AG08396 (cell line): ENCODE measurements around the gene SKIL.
"Not testable (repeated sequence)": the region's sequence is repeated elsewhere in the genome, so short reads cannot be mapped to it uniquely, and the experiment has no call there.

Experiments used
- DNase-seq: peaks from one replicate; pipeline ENCODE4 v3.0.0; 2012; ENCODE audit warnings: low spot score, mixed read lengths

SKIL gene, protein sequence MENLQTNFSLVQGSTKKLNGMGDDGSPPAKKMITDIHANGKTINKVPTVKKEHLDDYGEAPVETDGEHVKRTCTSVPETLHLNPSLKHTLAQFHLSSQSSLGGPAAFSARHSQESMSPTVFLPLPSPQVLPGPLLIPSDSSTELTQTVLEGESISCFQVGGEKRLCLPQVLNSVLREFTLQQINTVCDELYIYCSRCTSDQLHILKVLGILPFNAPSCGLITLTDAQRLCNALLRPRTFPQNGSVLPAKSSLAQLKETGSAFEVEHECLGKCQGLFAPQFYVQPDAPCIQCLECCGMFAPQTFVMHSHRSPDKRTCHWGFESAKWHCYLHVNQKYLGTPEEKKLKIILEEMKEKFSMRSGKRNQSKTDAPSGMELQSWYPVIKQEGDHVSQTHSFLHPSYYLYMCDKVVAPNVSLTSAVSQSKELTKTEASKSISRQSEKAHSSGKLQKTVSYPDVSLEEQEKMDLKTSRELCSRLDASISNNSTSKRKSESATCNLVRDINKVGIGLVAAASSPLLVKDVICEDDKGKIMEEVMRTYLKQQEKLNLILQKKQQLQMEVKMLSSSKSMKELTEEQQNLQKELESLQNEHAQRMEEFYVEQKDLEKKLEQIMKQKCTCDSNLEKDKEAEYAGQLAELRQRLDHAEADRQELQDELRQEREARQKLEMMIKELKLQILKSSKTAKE

DNA sequence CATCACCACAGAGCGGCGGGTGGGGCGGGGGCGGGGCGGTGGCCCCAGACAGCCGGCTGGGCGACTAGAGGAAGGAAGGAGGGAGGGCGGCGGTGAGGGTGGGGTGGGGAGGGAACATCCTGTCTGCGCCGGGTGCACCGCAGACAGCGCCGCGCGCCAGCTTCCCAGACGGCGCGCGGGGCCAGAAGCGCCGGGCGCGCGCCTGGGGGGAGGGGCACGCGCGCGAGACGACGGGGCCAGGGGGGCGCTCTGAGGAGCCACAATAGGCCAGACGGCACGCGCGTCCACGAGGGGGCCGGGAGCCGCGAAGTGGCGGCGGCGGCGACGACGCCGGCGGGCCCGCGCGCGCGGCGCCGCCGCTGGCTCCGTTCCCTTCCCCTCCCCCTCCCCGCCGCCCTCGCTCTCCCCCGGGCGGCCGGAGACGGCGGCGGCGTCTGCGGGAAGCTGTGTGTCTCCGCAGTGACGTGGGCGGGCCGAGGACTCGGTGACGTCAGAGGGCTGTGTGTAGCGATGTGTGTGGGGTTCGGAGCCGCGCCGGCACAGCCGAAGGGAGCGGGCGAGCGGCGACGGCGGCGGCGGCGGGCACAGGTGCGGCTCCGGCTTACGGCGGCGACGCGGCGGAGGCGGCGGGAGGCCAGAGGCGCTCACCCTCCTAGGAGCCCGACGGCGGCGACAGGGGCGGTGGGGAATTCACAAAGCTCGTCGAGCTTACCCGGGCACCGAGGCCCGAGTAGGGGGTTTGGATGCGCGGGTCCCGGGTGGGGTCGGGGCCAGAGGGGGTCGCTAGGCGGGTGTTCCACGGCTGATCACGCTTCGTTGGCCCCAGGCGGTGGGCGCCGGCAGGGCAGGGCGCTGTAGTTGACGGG, at the start of gene SKIL:
Gene SKIL (plus strand): TSS at position 540 of the 866 bp plus-strand sequence. CDS start 2,617 bp downstream, outside the sequence.
- DNase-seq = peak; percentile 93

DNA sequence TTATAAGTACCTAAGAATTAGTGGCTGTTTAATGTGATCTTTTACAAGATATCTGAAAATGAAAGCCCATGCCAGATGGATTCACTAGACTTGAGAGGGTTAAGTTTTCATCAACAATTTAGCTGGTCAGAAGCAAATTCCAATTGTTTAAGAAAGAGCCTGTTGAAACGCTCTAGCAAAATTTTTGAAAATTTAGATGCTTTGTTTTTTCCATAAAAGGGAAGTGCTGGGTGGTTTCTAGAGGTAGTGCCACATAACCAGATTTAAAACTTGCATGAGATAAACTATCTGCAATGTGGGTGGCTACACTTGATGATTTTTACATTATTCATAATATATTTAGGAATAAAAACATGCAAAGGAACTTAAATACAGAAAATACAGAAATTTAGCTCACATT, 48.5 kb upstream of the SKIL start:
- no peak for DNase-seq

DNA sequence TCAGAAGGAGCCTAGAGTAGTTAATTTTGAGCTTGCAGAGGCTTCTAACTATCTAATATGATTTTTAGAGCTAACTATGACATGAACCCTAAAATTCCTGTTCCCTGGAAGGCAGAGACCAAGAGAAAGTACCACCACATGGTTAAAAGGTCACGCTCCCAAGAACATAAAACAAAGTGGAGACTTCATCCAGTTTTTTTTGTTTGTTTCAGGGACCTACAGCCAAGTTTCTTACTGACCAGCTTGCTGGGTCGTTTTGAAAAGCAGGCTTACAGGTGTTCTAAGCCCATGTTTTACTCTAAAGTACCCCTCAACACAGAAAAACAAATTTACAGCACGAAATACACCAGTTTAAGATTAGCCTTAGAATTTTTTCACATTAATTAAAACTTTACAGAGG, 39.6 kb upstream of the SKIL start:
- no peak for DNase-seq

DNA sequence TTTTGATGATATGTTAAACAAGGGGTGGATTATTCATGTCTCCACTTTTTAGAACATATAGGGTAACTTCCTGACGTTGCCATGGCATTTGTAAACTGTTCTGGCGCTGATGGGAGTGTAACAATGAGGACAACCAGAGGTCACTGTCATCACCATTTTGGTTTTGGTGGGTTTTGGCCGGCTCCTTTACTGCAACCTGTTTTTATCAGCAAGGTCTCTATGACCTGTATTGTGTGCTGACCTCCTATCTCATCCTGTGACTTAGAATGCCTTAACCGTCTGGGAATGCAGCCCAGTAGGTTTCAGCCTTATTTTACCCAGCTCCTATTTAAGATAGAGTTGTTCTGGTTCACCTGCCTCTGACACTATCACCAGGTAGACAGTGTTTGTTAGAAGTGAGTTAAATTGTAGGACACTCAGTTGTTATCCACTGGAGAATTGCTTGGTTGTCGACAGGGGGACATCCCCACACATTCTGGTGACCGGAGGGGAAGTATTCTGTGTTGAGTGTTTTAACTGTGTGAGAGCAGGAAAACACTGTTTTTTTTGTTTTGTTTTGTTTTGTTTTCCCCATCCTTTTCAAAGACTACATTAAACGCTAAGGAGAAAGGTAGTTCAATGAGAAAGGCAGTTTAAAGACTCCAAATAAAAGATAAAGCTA, 36.9 kb upstream of the SKIL start:
- no peak for DNase-seq

DNA sequence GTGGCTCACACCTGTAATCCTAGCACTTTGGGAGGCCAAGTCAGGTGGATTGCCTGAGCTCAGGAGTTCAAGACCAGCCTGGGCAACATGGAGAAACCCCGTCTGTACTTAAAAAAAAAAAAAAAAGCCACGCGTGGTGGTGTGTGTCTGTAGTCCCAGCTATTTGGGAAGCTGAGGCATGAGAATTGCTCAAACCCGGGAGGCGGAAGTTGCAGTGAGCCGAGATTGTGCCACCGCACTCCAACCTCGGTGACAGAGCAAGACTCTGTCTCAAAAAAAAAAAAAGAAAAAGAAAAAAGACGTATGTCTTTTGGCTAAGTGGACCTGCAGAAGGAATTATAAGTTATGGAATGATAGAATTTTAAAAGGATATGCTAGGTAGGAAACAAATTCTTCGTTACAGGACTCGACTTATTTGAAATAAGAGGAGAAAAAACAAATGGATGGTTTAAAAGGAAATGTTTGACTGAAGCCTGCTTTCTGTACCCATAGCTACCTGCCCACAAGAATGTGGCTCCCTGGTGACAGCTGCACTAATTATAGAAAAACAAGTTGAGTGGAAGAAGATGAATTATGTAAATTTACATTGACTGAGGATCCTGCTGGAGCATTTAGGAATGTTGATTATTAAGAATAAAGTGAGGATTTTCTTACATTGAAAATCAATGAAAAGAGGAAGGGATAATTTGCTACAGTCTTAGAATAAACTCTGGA, 36.0 kb upstream of the SKIL start:
- DNase-seq = no peak

DNA sequence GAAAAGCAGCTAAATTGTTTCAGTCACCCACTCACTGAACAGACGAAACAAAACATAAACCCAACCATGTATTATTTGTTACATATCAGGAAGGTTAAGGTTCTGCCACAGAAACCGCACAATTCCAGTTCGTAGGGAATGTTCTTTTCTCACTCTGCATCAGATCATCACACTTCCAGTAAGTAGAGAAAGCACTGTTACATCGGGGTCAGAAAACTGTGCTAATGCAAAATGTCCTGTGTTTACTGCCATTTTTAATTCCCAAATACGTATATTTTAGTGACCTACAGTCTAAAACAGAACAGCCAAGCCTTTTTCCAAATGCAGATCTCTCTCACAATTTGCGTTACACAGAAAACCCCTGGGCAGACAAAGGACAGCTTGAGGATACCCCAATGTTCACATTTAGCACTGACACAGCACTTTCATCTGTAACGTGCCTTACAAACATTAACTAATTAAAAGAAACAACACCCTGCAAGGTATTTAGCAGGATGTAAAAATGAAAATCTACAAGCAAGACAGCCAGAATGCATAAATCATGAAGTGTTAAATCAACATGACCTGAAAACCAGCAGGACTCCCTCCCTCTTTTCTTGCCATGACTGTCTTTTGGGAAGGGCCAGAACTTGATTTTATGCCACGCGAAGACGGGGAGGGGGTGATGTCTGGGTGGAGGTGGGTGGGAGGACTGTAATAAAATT, 34.8 kb upstream of the SKIL start:
- DNase-seq = no peak

DNA sequence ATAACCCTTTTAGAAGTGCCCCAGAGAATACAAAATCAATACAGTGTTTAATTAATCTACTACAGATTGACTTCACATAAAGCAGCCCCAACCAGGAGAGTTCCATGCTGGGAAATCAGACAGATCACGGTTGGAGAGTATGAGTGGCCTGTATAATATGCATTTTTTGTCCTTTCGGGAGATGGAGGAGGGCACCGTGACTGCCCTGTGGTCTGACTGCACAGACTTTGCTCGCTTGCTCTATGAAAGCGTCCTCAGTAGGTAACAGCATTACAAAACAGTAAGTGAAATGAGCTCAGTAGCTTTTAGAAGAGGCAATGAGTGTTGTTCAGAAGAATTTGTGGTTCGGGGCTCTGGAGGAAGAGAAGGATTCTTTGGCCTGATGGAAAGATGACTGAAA, 34.2 kb upstream of the SKIL start:
- no peak for DNase-seq

DNA sequence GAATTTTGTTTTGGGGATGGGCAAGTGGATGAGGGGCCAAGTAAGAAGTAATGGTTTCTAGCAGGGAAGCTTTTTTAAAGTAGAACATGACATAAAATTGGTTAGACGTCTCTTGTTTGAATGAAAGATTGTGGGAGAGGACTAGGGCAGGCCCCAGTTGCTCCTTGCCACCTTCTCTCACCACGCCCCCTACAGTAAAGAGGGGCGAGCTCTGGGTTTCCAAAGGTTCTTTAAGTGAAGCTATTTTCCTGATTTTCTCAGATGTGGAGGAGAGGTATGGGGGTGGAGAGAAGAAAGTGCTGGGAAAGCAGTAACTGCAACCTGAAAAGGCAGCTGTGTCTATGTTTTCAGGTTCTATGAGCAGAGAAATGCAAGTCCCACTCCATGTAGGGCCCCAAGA, 32.6 kb upstream of the SKIL start:
- DNase-seq = no peak

DNA sequence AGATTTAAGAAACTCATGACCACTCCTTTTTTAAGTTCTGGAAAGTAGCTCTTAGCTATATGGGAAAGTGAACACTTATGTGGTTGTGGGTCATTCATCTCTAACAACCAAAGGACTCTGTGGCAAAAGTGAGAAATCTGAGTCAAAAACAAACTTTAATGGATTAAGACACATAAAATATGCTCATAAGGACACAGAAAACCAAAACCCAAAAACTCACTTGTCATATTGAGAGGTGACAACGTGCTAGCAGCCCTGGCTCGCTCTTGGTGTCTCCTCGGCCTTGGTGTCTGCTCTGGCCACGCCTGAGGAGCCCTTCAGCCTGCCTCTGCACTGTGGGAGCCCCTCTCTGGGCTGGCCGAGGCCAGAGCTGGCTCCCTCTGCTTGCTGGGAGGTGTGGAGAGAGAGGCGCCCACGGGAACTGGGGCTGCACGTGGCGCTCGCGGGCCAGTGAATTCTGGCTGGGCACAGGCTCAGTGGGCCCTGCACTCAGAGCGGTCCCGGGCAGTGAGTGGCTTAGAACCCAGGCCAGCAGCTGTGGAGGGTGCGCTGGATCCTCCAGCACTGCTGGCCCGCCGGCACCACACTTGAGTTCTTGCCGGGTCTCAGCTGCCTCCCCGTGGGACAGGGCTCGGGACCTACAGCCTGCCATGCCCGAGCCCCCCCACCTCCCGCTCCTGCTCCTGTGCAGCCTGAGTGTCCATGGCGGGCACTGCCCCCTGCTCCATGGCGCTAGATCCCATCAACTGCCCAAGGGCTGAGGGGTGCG, 30.3 kb upstream of the SKIL start:
- no peak for DNase-seq

DNA sequence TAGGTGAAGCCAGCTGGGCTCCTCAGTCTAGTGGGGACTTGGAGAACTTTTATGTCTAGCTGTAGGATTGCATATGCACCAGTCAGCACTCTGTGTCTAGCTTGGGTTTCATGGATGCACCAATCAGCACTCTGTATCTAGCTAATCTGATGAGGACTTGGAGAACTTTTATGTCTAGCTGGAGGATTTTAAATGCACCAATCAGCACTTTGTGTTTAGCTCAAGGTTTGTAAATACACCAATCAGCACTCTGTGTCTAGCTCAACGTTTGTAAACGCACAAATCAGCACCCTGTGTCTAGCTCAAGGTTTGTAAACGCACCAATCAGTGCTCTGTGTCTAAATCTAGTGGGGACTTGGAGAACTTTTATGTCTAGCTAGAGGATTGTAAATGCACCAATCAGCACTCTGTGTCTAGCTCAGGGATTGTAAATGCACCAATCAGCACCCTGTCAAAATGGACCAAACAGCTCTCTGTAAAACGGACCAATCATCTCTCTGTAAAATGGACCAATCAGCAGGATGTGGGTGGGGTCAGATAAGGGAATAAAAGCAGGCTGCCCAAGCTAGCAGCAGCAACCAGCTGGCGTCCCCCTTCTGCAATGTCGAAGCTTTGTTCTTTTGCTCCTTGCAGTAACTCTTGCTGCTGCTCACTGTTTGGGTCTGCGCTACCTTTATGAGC, 29.5 kb upstream of the SKIL start:
- not testable (repeated sequence) for DNase-seq

DNA sequence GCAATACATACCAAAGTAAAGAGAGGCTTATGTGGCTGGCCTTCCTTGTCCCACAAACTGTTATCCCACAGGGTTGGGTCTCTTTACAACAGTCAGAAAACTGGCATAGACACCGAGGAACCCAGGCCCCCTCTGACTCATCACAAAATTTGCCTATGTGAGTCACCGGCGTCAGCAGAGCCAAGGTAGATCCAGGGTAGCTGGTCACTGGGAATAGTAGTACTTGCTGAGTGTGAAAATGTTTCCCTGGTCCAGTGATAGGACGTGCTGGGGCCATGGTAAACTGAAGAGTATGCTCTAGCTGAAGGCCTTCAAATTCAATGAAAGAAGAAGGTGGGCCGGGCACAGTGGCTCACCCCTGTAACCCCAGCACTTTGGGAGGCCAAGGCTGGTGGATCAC, 27.1 kb upstream of the SKIL start:
- peak; percentile 29 for DNase-seq

DNA sequence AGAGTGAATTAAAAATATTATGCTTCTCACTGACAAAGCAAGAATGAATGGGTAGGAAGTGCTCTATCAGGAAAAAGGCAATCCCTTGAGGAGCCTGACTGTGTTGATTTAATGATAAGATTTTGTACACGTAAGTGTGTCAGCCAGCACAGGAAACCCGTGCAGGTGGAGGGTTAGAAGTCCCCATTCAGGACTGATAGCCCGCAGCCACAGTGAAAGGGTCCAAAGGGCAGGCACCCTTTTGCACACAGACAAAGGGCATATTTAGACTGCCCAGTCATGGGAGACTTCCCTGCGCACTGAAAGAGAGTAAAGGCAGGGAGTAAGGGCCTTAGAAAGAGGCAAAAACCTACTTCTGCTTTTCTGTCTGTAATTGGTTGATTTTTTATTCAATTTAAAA, 26.4 kb upstream of the SKIL start:
- no peak for DNase-seq

DNA sequence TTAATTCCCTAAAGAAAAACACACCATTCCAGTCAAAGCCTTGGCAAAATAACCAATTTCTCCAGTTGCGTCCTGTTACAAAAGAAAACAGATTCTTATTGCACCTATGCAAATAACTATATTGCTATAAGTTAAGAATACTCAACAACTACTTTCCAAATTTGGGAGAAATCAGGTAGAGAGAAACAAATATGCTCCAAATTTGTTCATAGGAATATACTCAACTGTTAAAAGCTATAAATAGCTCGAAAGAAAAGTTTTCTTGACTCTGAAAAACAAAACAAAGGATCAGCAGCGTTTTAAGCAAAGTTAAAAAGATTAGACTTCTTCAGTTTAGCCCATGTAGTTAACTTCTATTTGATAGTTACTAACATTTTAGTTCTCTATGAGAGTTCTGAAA, 20.1 kb upstream of the SKIL start:
- DNase-seq = no peak

DNA sequence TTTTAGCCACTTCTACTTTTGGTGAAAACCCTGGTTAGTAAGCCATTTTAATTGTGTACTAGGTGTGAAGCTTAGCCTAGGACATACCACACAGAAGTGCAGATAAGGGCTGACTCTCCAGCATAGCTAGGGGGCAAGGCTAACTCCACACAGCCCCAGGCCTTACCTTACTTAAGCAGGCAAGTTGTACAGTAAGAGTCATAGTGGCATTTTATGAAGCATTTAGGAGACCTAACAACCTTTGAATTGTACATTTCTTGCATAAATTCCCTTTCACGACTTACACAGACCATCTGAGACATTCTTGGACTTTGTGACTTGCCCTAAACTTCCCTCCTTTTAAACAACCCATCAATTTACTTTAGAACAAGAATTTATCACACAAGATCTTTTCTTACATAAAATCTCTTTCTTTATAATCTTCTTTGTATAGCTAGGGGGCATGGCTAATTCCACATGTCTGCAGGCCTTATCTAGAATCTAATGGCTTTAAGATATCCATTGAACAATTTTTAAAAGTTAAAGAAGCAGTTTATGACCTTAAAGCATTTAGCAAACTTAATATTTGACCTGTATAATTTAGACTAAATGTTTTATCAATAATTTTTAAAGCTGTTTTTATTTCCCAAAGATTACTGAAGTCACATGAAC, 18.7 kb upstream of the SKIL start:
- no peak for DNase-seq

DNA sequence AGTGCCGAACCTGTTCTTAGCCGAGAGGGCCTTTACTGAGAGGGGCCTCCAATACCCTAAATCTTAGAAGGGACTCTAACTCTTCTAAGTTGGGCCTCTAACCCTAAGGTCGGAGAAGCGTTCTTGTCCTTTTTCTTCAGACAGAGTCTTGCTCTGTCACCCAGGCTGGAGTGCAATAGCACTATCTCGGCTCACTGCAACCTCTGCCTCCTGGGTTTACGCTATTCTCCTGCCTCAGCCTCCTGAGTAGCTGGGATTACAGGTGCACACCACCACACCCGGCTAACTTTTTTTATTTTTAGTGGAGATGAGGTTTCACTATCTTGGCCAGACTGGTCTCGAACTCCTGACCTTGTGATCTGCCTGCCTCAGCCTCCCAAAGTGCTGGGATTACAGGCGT, 15.2 kb upstream of the SKIL start:
- DNase-seq = not testable (repeated sequence)

DNA sequence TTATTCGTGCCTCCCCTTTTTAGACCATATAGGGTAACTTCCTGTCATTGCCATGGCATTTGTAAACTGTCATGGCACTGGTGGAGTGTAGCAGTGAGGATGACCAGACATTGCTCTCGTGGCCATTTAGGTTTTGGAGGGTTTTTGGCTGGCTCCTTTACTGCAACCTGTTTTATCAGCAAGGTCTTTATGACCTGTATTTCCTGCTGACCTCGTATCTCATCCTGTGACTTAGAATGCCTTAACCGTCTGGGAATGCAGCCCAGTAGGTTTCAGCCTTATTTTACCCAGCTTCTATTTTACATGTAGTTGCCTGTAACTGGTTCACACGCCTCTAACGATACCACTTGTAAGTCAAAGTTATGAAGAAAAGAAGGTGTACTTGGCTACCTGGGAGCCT, 13.7 kb upstream of the SKIL start:
- DNase-seq = not testable (repeated sequence)

DNA sequence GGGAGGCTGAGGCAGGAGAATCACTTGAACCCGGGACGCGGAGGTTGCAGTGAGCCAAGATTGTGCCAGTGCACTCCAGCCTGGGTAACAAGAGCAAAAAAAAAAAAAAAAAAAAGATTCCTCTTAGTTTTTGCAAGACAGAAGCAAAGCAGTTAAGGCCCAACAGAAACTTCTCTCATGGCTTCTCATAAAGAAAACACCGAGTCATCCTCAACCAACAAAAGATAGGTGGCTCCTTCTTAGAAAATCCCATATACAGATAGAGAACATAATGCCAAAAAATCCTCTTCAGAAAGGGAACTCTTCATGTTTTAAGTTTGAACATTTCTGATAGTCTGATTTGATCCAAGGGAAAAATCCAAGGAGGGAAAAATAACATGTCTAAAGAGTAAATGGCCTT, 12.5 kb upstream of the SKIL start:
- no peak for DNase-seq

DNA sequence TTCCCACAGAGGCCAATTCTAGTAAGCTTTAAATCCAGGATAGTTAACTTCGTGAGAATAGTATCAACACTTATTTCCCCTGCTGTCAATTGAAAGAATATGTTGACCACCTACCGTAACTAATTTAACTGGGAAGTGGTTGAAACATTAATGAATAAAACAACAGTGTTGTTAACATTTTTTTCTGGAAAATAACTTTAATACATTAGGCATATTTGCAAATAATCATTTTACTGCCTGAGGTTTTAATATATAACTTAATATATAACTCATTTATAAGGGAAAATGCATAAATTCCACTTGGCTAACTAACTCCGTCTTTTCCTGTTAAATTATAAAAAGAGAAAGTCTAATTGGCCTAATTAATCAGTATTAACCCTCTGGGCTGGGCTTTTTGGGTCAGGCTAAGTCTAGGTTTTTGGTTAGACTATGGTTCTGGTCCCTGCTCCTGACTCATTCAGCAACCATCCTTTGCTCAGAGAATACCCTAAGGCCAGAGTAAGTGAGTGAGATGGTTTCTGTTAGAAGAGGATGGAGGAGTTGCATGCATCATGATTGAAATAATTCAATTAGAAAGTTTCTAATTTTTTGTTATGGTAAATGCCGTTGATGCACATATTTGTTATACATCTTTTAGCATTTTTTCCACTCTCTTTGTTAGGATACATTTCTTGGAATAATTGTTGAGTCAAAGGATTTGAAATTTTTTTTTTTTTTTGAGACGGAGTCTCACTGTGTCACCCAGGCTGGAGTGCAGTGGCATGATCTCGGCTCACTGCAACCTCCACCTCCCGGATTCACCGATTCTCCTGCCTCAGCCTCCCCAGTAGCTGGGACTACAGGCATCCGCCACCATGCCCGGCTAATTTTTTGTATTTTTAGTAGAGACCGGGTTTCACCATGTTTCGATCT, 10.8 kb upstream of the SKIL start:
- peak; percentile 38 for DNase-seq
